D341Med (cell line): Measurements from ENCODE around the gene C11orf54.
A peak's percentile ranks its signal among the peaks of the same experiment; 100 is the strongest.
"Not testable (repeated sequence)": the region's sequence is repeated elsewhere in the genome, so short reads cannot be mapped to it uniquely, and the experiment has no call there.

Experiments used
- DNase-seq: peaks from one replicate; pipeline ENCODE4 v3.0.0; 2012; ENCODE audit warnings: low spot score

Gene C11orf54

GRCh38 chr11:93734427-93735222 lies 6.8 kb upstream of the C11orf54 start:
- DNase-seq, result no peak

GRCh38 chr11:93735627-93736026 lies 5.8 kb upstream of the C11orf54 start:
- no peak for DNase-seq

GRCh38 chr11:93736129-93736528 lies 5.3 kb upstream of the C11orf54 start:
- no peak for DNase-seq

- DNase-seq, result no peak
Measured at GRCh38 chr11:93737904-93738612, 3.4 kb upstream of the C11orf54 start.

GRCh38 chr11:93738647-93739081 lies 2.8 kb upstream of the C11orf54 start:
- no peak for DNase-seq

GRCh38 chr11:93740031-93740729 lies 1.3 kb upstream of the C11orf54 start:
- DNase-seq, result no peak

- peak; percentile 56 for DNase-seq
Measured at GRCh38 chr11:93740730-93741093, 760 bp upstream of the C11orf54 start.

GRCh38 chr11:93741882-93742226 lies 382 bp downstream of the C11orf54 start:
- DNase-seq, result no peak

- no peak for DNase-seq
Measured at GRCh38 chr11:93743291-93743690, 1.8 kb downstream of the C11orf54 start.

- no peak for DNase-seq
Measured at GRCh38 chr11:93744669-93745004, 3.2 kb downstream of the C11orf54 start.

- DNase-seq, result not testable (repeated sequence)
Measured at GRCh38 chr11:93745005-93745755, 3.7 kb downstream of the C11orf54 start.

GRCh38 chr11:93746101-93746500 lies 4.6 kb downstream of the C11orf54 start:
- DNase-seq, result no peak

- DNase-seq, result no peak
Measured at GRCh38 chr11:93747122-93747521, 5.7 kb downstream of the C11orf54 start.

GRCh38 chr11:93751001-93751400 lies 9.5 kb downstream of the C11orf54 start:
- no peak for DNase-seq

- DNase-seq, result no peak
Measured at GRCh38 chr11:93753241-93753640, 11.8 kb downstream of the C11orf54 start.

- no peak for DNase-seq
Measured at GRCh38 chr11:93756748-93757147, 15.3 kb downstream of the C11orf54 start.

GRCh38 chr11:93757301-93757700 lies 15.8 kb downstream of the C11orf54 start:
- DNase-seq, result no peak

GRCh38 chr11:93757924-93758865 lies 16.7 kb downstream of the C11orf54 start:
- no peak for DNase-seq

- DNase-seq, result not testable (repeated sequence)
Measured at GRCh38 chr11:93759123-93759522, 17.7 kb downstream of the C11orf54 start.

GRCh38 chr11:93761910-93762309 lies 20.4 kb downstream of the C11orf54 start:
- no peak for DNase-seq

- DNase-seq, result no peak
Measured at GRCh38 chr11:93765551-93765950, 24.1 kb downstream of the C11orf54 start.
